Liver (tissue), 9 donors: ENCODE data around the gene ACACA. TPM values are rescaled to one million over a fixed set of nuclear protein-coding genes. Genes with fewer than 3 reads are reported as not detected.

Source experiments
- DNase-seq: peaks from one replicate; pipeline ENCODE4 v3.0.0-alpha.2; 2017; ENCODE audit warnings: low spot score
- H3K27ac ChIP-seq, 2 donors: one replicate each; pipeline ENCODE4 v1.7.0; 2013; ENCODE audit warnings: inconsistent platforms in 2 of 2, low read length in 2 of 2, control low read depth in 1 of 2, low read depth in 1 of 2, mild to moderate bottlenecking in 1 of 2
- H3K27me3 ChIP-seq, 4 donors: one replicate each; pipeline versions ENCODE4 v1.6.1 to v1.7.0; 2013; ENCODE audit warnings: low read length in 3 of 4, inconsistent platforms in 1 of 4, mild to moderate bottlenecking in 1 of 4, moderate library complexity in 1 of 4; ENCODE audit not compliant: control insufficient read depth in 4 of 4, insufficient read depth in 4 of 4
- H3K36me3 ChIP-seq, 4 donors: one replicate each; pipeline versions ENCODE4 v1.6.1 to v1.7.0; 2013; ENCODE audit warnings: low read length in 3 of 4, mild to moderate bottlenecking in 3 of 4, low read depth in 1 of 4, moderate library complexity in 1 of 4; ENCODE audit not compliant: control insufficient read depth in 4 of 4, insufficient read depth in 3 of 4
- H3K4me1 ChIP-seq, 4 donors: one replicate each; pipeline versions ENCODE4 v1.6.1 to v1.7.0; 2013; ENCODE audit warnings: low read length in 3 of 4, mild to moderate bottlenecking in 3 of 4, moderate library complexity in 1 of 4; ENCODE audit not compliant: control insufficient read depth in 4 of 4, insufficient read depth in 4 of 4
- H3K4me3 ChIP-seq, 3 donors: one replicate each; pipeline versions ENCODE4 v1.6.1 to v1.7.0; 2013; ENCODE audit warnings: low read length in 3 of 3, control low read depth in 1 of 3, low read depth in 1 of 3, mild to moderate bottlenecking in 1 of 3
- H3K9ac ChIP-seq, 2 donors: one replicate each; pipeline ENCODE4 v1.7.0; 2013; ENCODE audit warnings: low read length in 2 of 2, mild to moderate bottlenecking in 2 of 2, moderate library complexity in 2 of 2, control low read depth in 1 of 2, low read depth in 1 of 2
- H3K9me3 ChIP-seq, 4 donors: one replicate each; pipeline versions ENCODE4 v1.6.1 to v1.7.0; 2013; ENCODE audit warnings: low read length in 3 of 4; ENCODE audit not compliant: control insufficient read depth in 4 of 4
- CTCF ChIP-seq: fragments of 150-350 bp; IDR thresholded peaks from 2 replicates; pipeline ENCODE4 v1.5.1; 2017; ENCODE audit warnings: improper control_type of control experiment, low read depth, low read length; ENCODE audit not compliant: missing input control
- EGR1 ChIP-seq, 2 donors: IDR thresholded peaks; 2 replicates each; pipeline ENCODE4 v1.6.1; 2016 to 2018; ENCODE audit warnings: antibody characterized with exemption in 2 of 2, low read depth in 2 of 2
- FOXA1 ChIP-seq: IDR thresholded peaks from 2 replicates; pipeline ENCODE4 v1.6.1; 2016; ENCODE audit warnings: antibody characterized with exemption
- FOXA2 ChIP-seq: IDR thresholded peaks from 2 replicates; pipeline ENCODE4 v1.6.1; 2016; ENCODE audit warnings: antibody characterized with exemption
- GABPA ChIP-seq, 2 donors: IDR thresholded peaks in 1 of 2; conservative IDR thresholded peaks in 1 of 2; 2 replicates each; pipeline ENCODE4 v1.6.1; 2016; ENCODE audit warnings: antibody characterized with exemption in 2 of 2, mild to moderate bottlenecking in 1 of 2, moderate library complexity in 1 of 2
- HNF4A ChIP-seq, 2 donors: conservative IDR thresholded peaks; 2 replicates each; pipeline ENCODE4 v1.6.1; 2016; ENCODE audit warnings: antibody characterized with exemption in 2 of 2, mild to moderate bottlenecking in 2 of 2
- HNF4G ChIP-seq: IDR thresholded peaks from 2 replicates; pipeline ENCODE4 v1.6.1; 2016; ENCODE audit warnings: antibody characterized with exemption
- JUND ChIP-seq, 2 donors: IDR thresholded peaks; 2 replicates each; pipeline ENCODE4 v1.6.1; 2016; ENCODE audit warnings: antibody characterized with exemption in 2 of 2
- NR2F2 ChIP-seq: IDR thresholded peaks from 2 replicates; pipeline ENCODE4 v1.6.1; 2016; ENCODE audit warnings: antibody characterized with exemption
- RAD21 ChIP-seq, 2 donors: IDR thresholded peaks; 2 replicates each; pipeline ENCODE4 v1.6.1; 2016; ENCODE audit warnings: antibody characterized with exemption in 2 of 2, mild to moderate bottlenecking in 2 of 2
- RXRA ChIP-seq, 2 donors: IDR thresholded peaks; 2 replicates each; pipeline ENCODE4 v1.6.1; 2017 to 2018; ENCODE audit warnings: antibody characterized with exemption in 2 of 2, mild to moderate bottlenecking in 1 of 2
- SP1 ChIP-seq: IDR thresholded peaks from 2 replicates; pipeline ENCODE4 v1.6.1; 2018; ENCODE audit warnings: antibody characterized with exemption, mild to moderate bottlenecking
- TAF1 ChIP-seq: conservative IDR thresholded peaks from 2 replicates; pipeline ENCODE4 v1.6.1; 2016; ENCODE audit warnings: antibody characterized with exemption, mild to moderate bottlenecking
- YY1 ChIP-seq: IDR thresholded peaks from 2 replicates; pipeline ENCODE4 v1.6.1; 2016; ENCODE audit warnings: antibody characterized with exemption, mild to moderate bottlenecking
- WGBS: extraction: QIAGEN DNeasy Blood & Tissue Kit; methylation state at CpG from one replicate; pipeline ENCODE4 v1.1.7; 2013; 5-methylcytosine and 5-hydroxymethylcytosine counted together
- polyA plus RNA-seq, 2 donors: library from polyadenylated mRNA; stranded (reverse) in 1 of 2; unstranded in 1 of 2; fragments of 200-250 nt in 1 of 2; fragments of >200 nt in 1 of 2; fragmentation: Nextera tagmentation in 1 of 2; extraction: Ambion mirVana in 1 of 2; gene quantifications; one replicate each; pipeline versions ENCODE4 v1.2.1 to v1.2.3, GENCODE V29; 2013 to 2015
- total RNA-seq, 2 donors: library from RNA; depleted of rRNA; stranded (reverse); fragments of >200 nt; gene quantifications; one replicate each; pipeline ENCODE4 v1.2.3, GENCODE V29; 2014
- TF ChIP-seq, protein P1 (sequence below): IDR thresholded peaks from 2 replicates; pipeline ENCODE4 v1.6.1; 2016; ENCODE audit warnings: antibody characterized with exemption, mild to moderate bottlenecking
- TF ChIP-seq, protein P2 (sequence below): IDR thresholded peaks from 2 replicates; pipeline ENCODE4 v1.6.1; 2016; ENCODE audit warnings: antibody characterized with exemption
- TF ChIP-seq, protein P3 (sequence below): IDR thresholded peaks from 2 replicates; pipeline ENCODE4 v1.6.1; 2016; ENCODE audit warnings: antibody characterized with exemption
- TF ChIP-seq, protein P4 (sequence below): IDR thresholded peaks from 2 replicates; pipeline ENCODE4 v1.6.1; 2016; ENCODE audit warnings: antibody characterized with exemption
- donor health status: healthy.
- donor health status: healthy.
- donor health status: healthy.
- donor health status: healthy.
- donor health status: healthy.

Gene ACACA
- total and polyA plus RNA-seq, 4 donors = 14.8 to 49.5 (median 31.2) TPM

DNA sequence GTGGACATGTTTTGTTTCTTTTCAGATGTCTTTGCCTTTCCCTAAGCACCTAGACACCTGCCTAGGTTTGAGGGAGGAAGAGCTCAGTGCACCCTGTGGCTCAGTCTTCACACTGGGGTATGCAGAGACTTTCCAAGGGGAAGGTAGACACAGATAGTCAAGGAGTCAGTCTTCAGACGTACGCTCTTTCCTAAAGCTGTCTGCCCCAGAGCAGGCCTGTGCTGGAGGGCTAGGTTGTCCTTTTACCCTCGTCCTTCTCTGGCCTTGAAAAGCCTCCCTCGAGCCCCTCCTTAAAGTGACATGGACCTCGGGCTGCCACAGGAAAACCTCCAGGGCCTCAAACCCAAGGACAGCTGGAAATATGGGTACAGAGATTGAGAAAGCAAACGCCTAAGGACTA is 354.2 kb downstream of the ACACA start:
- no peak for DNase-seq
- no peaks in the 10 kb centered on the region for H3K27me3 ChIP-seq
- peaks cover 1 to 10% (median 6%) of the 10 kb centered on the region in 4 donors for H3K36me3 ChIP-seq
- WGBS = 82% methylated on average over 6 of the region's 6 CpGs
- no peak overlapping the region for H3K9ac ChIP-seq
- no peaks in the 10 kb centered on the region for H3K9me3 ChIP-seq
- H3K4me3 ChIP-seq = no peak overlapping the region
- no peak overlapping the region for H3K27ac ChIP-seq
- TF ChIP-seq GABPA (IDR thresholded peaks at IDR 0.05 in 1 of 2, conservative IDR thresholded peaks at IDR 0.05 in 1 of 2) (no peak), FOXA1 (no peak), YY1 (no peak), FOXA2 (no peak), HNF4A (conservative IDR thresholded peaks at IDR 0.05) (no peak), JUND (IDR thresholded peaks at IDR 0.05) (no peak)
- TF ChIP-seq, protein P1, sequence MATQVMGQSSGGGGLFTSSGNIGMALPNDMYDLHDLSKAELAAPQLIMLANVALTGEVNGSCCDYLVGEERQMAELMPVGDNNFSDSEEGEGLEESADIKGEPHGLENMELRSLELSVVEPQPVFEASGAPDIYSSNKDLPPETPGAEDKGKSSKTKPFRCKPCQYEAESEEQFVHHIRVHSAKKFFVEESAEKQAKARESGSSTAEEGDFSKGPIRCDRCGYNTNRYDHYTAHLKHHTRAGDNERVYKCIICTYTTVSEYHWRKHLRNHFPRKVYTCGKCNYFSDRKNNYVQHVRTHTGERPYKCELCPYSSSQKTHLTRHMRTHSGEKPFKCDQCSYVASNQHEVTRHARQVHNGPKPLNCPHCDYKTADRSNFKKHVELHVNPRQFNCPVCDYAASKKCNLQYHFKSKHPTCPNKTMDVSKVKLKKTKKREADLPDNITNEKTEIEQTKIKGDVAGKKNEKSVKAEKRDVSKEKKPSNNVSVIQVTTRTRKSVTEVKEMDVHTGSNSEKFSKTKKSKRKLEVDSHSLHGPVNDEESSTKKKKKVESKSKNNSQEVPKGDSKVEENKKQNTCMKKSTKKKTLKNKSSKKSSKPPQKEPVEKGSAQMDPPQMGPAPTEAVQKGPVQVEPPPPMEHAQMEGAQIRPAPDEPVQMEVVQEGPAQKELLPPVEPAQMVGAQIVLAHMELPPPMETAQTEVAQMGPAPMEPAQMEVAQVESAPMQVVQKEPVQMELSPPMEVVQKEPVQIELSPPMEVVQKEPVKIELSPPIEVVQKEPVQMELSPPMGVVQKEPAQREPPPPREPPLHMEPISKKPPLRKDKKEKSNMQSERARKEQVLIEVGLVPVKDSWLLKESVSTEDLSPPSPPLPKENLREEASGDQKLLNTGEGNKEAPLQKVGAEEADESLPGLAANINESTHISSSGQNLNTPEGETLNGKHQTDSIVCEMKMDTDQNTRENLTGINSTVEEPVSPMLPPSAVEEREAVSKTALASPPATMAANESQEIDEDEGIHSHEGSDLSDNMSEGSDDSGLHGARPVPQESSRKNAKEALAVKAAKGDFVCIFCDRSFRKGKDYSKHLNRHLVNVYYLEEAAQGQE = no peak
- TF ChIP-seq, protein P2, sequence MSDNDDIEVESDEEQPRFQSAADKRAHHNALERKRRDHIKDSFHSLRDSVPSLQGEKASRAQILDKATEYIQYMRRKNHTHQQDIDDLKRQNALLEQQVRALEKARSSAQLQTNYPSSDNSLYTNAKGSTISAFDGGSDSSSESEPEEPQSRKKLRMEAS = no peak
- peaks cover 4 to 25% (median 19%) of the 10 kb centered on the region in 4 donors for H3K4me1 ChIP-seq

GRCh38 chr17:37051833-37052232 is 354.8 kb downstream of the ACACA start:
- Histone ChIP-seq H3K9ac (no peak overlapping the region), H3K27me3 (no peaks in the 10 kb centered on the region), H3K9me3 (no peaks in the 10 kb centered on the region), H3K4me1 (peaks cover 4 to 25% (median 19%) of the 10 kb centered on the region in 4 donors), H3K4me3 (no peak overlapping the region), H3K27ac (no peak overlapping the region), H3K36me3 (peaks cover 1 to 7% (median 4%) of the 10 kb centered on the region in 4 donors)
- DNase-seq = no peak
- WGBS = 27% methylated on average over 3 of the region's 3 CpGs
- no peak for TF ChIP-seq FOXA1
- peak; percentile 56 for TF ChIP-seq YY1
- TF ChIP-seq, protein P2 = no peak
- TF ChIP-seq, protein P3, sequence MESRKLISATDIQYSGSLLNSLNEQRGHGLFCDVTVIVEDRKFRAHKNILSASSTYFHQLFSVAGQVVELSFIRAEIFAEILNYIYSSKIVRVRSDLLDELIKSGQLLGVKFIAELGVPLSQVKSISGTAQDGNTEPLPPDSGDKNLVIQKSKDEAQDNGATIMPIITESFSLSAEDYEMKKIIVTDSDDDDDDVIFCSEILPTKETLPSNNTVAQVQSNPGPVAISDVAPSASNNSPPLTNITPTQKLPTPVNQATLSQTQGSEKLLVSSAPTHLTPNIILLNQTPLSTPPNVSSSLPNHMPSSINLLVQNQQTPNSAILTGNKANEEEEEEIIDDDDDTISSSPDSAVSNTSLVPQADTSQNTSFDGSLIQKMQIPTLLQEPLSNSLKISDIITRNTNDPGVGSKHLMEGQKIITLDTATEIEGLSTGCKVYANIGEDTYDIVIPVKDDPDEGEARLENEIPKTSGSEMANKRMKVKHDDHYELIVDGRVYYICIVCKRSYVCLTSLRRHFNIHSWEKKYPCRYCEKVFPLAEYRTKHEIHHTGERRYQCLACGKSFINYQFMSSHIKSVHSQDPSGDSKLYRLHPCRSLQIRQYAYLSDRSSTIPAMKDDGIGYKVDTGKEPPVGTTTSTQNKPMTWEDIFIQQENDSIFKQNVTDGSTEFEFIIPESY = peak; percentile 45
- TF ChIP-seq EGR1 (IDR thresholded peaks at IDR 0.05; ENCODE audit: low read depth in 2 of 2) = no peak
- TF ChIP-seq CTCF = no peak
- peak; percentile 97 to 98 for TF ChIP-seq HNF4A (conservative IDR thresholded peaks at IDR 0.05)
- no peak for TF ChIP-seq NR2F2
- TF ChIP-seq FOXA2 = peak; percentile 73
- TF ChIP-seq RXRA (IDR thresholded peaks at IDR 0.05) = peak; percentile 38 to 80
- TF ChIP-seq JUND (IDR thresholded peaks at IDR 0.05) = peak in 1 of 2 donors; percentile 48
- TF ChIP-seq TAF1 = no peak
- peak; percentile 89 for TF ChIP-seq HNF4G
- peak; percentile 90 for TF ChIP-seq SP1
- TF ChIP-seq, protein P1 = peak; percentile 56
- TF ChIP-seq GABPA (IDR thresholded peaks at IDR 0.05 in 1 of 2, conservative IDR thresholded peaks at IDR 0.05 in 1 of 2) = no peak
- TF ChIP-seq, protein P4, sequence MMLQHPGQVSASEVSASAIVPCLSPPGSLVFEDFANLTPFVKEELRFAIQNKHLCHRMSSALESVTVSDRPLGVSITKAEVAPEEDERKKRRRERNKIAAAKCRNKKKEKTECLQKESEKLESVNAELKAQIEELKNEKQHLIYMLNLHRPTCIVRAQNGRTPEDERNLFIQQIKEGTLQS = no peak
- TF ChIP-seq RAD21 (IDR thresholded peaks at IDR 0.05) = peak in 1 of 2 donors; percentile 29
